Uterus (tissue), 2 donors: ENCODE data around the gene EPS8L3.

Experiments
- CTCF ChIP-seq, 4 experiments: fragments of 200-600 bp in 2 of 4; fragments of 450-650 bp in 2 of 4; sonication (generic) in 2 of 4; IDR thresholded peaks; one replicate each; pipeline ENCODE4 v1.5.1; 2016 to 2019; ENCODE audit warnings: antibody characterized with exemption in 4 of 4, mild to moderate bottlenecking in 2 of 4, moderate library complexity in 1 of 4
- POLR2A ChIP-seq, 2 donors: fragments of 450-650 bp; IDR thresholded peaks; one replicate each; pipeline ENCODE4 v1.6.1; 2016; ENCODE audit warnings: antibody characterized with exemption in 2 of 2, mild to moderate bottlenecking in 1 of 2, moderate library complexity in 1 of 2

- TF ChIP-seq CTCF (IDR thresholded peaks at IDR 0.05) (no peak), POLR2A (IDR thresholded peaks at IDR 0.05) (no peak)
Observed at GRCh38 chr1:109788695-109789521, 25.2 kb upstream of the EPS8L3 start.
